Measurements from ENCODE around the gene ZNF609.

DNA sequence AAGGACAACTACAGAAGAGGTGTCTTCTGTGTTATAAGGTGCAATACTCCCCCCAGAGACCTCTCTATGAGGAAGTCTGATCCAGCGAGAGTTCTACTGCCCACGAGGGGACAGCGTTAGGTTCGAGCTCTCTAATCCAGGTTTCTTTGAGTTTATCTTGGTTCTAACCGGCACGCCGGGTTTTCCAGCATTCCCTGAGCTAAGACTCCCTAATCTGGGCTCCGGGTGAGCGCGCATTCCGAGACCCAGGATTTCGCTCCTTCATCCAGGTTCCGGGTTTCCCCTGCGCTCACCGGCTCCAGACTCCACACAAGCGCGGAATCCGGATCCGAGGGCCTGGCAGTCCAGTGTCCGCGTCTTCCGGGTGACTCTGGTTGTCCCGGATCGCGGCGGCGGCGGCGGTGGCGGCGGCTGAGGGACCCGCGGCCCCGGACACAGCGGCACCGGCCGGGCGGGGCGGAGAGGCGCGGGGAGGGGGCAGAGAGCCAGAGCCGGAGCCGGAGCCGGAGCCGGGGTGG is at the start of gene ZNF609:
- no peak for TF ChIP-seq FOXP2 (optimal IDR thresholded peaks at IDR 0.05; ENCODE audit: control extremely low read depth, extremely low read length, insufficient read depth)
- no peak for TF ChIP-seq EZH2 (IDR thresholded peaks at IDR 0.05)
- peak; percentile 67 for TF ChIP-seq POLR2AphosphoS5 (IDR thresholded peaks at IDR 0.05; ENCODE audit: borderline replicate concordance, low read depth, low read length)

Data from SK-N-MC (cell line).